Calu3 (cell line): Measurements from ENCODE around the gene DCDC2. TPM values are rescaled to one million over a fixed set of nuclear protein-coding genes. Genes with fewer than 3 reads are reported as not detected.
A peak's percentile ranks its signal among the peaks of the same experiment; 100 is the strongest.
"Not testable (repeated sequence)": the region's sequence is repeated elsewhere in the genome, so short reads cannot be mapped to it uniquely, and the experiment has no call there.

Experiments used
- BruUV-seq: library from RNA; stranded (reverse); fragments of 400-500 nt; replicated peaks from 2 replicates; lab custom pipeline; 2021; lab: Mats Ljungman, UMichigan
- CTCF ChIA-PET: fragments of 300-600 bp; sonication (Branson Sonifier 250); formaldehyde crosslinking; loops from one replicate; lab custom pipeline; 2022; ENCODE audit warnings: antibody characterized with exemption; lab: Charles Lee
- DNase-seq: peaks from one replicate; pipeline ENCODE4 v3.0.0; 2022
- H3K27ac Mint-ChIP-seq: one replicate; pipeline ENCODE4 v1.8.0; 2022; ENCODE audit warnings: mixed read lengths; ENCODE audit not compliant: unreplicated experiment
- H3K27me3 Mint-ChIP-seq: one replicate; pipeline ENCODE4 v1.8.0; 2022; ENCODE audit warnings: mixed read lengths; ENCODE audit not compliant: unreplicated experiment
- H3K36me3 Mint-ChIP-seq: one replicate; pipeline ENCODE4 v1.8.0; 2022; ENCODE audit warnings: mild to moderate bottlenecking, moderate library complexity, mixed read lengths; ENCODE audit not compliant: insufficient read depth, unreplicated experiment
- H3K4me1 Mint-ChIP-seq: one replicate; pipeline ENCODE4 v1.8.0; 2022; ENCODE audit warnings: mild to moderate bottlenecking, low read depth, mixed read lengths; ENCODE audit not compliant: unreplicated experiment
- H3K4me3 Mint-ChIP-seq: one replicate; pipeline ENCODE4 v1.8.0; 2022; ENCODE audit warnings: mild to moderate bottlenecking, low read depth, moderate library complexity, mixed read lengths; ENCODE audit not compliant: unreplicated experiment
- H3K9me3 Mint-ChIP-seq: one replicate; pipeline ENCODE4 v1.8.0; 2022; ENCODE audit warnings: low read depth, mixed read lengths; ENCODE audit not compliant: unreplicated experiment
- CTCF ChIP-seq: fragments of 200-600 bp; IDR thresholded peaks from one replicate; pipeline ENCODE4 v1.8.0; 2022; ENCODE audit warnings: antibody characterized with exemption; ENCODE audit not compliant: unreplicated experiment
- intact Hi-C: fragments of 100-400 bp; cut with micrococcal nuclease; formaldehyde crosslinking; loops from one replicate; pipeline ENCODE4 v1.10.0; 2022; ENCODE audit not compliant: unreplicated experiment
- total RNA-seq: library from RNA; stranded (reverse); gene quantifications from 2 replicates; pipeline ENCODE4 v1.2.3, GENCODE V29; 2022

The DCDC2 gene
- total RNA-seq, 1 experiment from 2014 or later = 91.8 TPM

- CTCF ChIA-PET = interaction anchor here (1.1 to 1.7 kb wide), 3 partner anchors 10 to 77 kb away, joined by 4 to 9 read pairs (median 6); no protein-coding TSS in a partner anchor
- peaks cover 47% of the 10 kb centered on the region for H3K4me1 Mint-ChIP-seq
Observed at GRCh38 chr6:24273096-24273870, 84.6 kb downstream of the DCDC2 start.

GRCh38 chr6:24272553-24272952, 85.3 kb downstream of the DCDC2 start:
- TF ChIP-seq CTCF = no peak
- BruUV-seq = no TSS peak
- no peaks in the 10 kb centered on the region for H3K27me3 Mint-ChIP-seq
- no peaks in the 10 kb centered on the region for H3K9me3 Mint-ChIP-seq
- no peak for DNase-seq
- peaks cover 24% of the 10 kb centered on the region for H3K36me3 Mint-ChIP-seq
- CTCF ChIA-PET = interaction anchor here (1.1 kb wide), 1 partner anchor 59 kb away, joined by 4 read pairs; no protein-coding TSS in a partner anchor
- intact Hi-C loops = loop anchor here (5.0 kb wide), 1 partner anchor 65 kb away; no protein-coding TSS in a partner anchor
- H3K27ac Mint-ChIP-seq = no peak overlapping the region
- peaks cover 43% of the 10 kb centered on the region for H3K4me1 Mint-ChIP-seq
- H3K4me3 Mint-ChIP-seq = no peak overlapping the region

More at GRCh38 chr6:24273096-24273870, 84.6 kb downstream of the DCDC2 start:
- intact Hi-C loops = loop anchor here (5.0 kb wide), 1 partner anchor 66 kb away; no protein-coding TSS in a partner anchor
- Mint-ChIP-seq H3K9me3 (no peaks in the 10 kb centered on the region), H3K4me3 (no peak overlapping the region), H3K27ac (peak overlapping the region; percentile 7), H3K27me3 (no peaks in the 10 kb centered on the region), H3K36me3 (peaks cover 31% of the 10 kb centered on the region)
- no peak for DNase-seq
- BruUV-seq = no TSS peak
- no peak for TF ChIP-seq CTCF

- H3K9me3 Mint-ChIP-seq = no peaks in the 10 kb centered on the region
- CTCF ChIA-PET = no interaction called here
- BruUV-seq = no TSS peak
Observed at GRCh38 chr6:24272148-24272547, 85.7 kb downstream of the DCDC2 start.

GRCh38 chr6:24270011-24270410, 87.8 kb downstream of the DCDC2 start:
- intact Hi-C loops = loop anchor here (5.0 kb wide), 1 partner anchor 63 kb away; no protein-coding TSS in a partner anchor
- Mint-ChIP-seq H3K9me3 (no peaks in the 10 kb centered on the region), H3K4me1 (peaks cover 38% of the 10 kb centered on the region), H3K27me3 (no peaks in the 10 kb centered on the region), H3K4me3 (peak overlapping the region; percentile 20), H3K27ac (peak overlapping the region; percentile 50), H3K36me3 (peaks cover 13% of the 10 kb centered on the region)
- CTCF ChIA-PET = interaction anchor here (0.9 to 1.3 kb wide), 2 partner anchors 13 kb away, joined by 3 to 4 read pairs; no protein-coding TSS in a partner anchor
- TF ChIP-seq CTCF = no peak
- DNase-seq = peak; percentile 40
- BruUV-seq = no TSS peak

More at GRCh38 chr6:24272148-24272547, 85.7 kb downstream of the DCDC2 start:
- peaks cover 20% of the 10 kb centered on the region for H3K36me3 Mint-ChIP-seq
- no peak for DNase-seq
- intact Hi-C loops = loop anchor here (5.0 kb wide), 1 partner anchor 65 kb away; no protein-coding TSS in a partner anchor
- TF ChIP-seq CTCF = no peak
- H3K4me3 Mint-ChIP-seq = no peak overlapping the region
- H3K27ac Mint-ChIP-seq = no peak overlapping the region
- peaks cover 38% of the 10 kb centered on the region for H3K4me1 Mint-ChIP-seq
- no peaks in the 10 kb centered on the region for H3K27me3 Mint-ChIP-seq

GRCh38 chr6:24258214-24258613, 99.6 kb downstream of the DCDC2 start:
- H3K4me3 Mint-ChIP-seq, H3K9me3 Mint-ChIP-seq, H3K27ac Mint-ChIP-seq, H3K4me1 Mint-ChIP-seq, DNase-seq, intact Hi-C loops, BruUV-seq, H3K27me3 Mint-ChIP-seq: not testable (repeated sequence)
- peaks cover 16% of the 10 kb centered on the region for H3K36me3 Mint-ChIP-seq
- CTCF ChIA-PET = interaction anchor here (0.9 to 1.3 kb wide), 2 partner anchors 25 to 102 kb away, joined by 3 to 5 read pairs; no protein-coding TSS in a partner anchor
